ENCODE measurements around the gene GON4L.
"Not testable (repeated sequence)": the region's sequence is repeated elsewhere in the genome, so short reads cannot be mapped to it uniquely, and the experiment has no call there.

The GON4L gene

DNA sequence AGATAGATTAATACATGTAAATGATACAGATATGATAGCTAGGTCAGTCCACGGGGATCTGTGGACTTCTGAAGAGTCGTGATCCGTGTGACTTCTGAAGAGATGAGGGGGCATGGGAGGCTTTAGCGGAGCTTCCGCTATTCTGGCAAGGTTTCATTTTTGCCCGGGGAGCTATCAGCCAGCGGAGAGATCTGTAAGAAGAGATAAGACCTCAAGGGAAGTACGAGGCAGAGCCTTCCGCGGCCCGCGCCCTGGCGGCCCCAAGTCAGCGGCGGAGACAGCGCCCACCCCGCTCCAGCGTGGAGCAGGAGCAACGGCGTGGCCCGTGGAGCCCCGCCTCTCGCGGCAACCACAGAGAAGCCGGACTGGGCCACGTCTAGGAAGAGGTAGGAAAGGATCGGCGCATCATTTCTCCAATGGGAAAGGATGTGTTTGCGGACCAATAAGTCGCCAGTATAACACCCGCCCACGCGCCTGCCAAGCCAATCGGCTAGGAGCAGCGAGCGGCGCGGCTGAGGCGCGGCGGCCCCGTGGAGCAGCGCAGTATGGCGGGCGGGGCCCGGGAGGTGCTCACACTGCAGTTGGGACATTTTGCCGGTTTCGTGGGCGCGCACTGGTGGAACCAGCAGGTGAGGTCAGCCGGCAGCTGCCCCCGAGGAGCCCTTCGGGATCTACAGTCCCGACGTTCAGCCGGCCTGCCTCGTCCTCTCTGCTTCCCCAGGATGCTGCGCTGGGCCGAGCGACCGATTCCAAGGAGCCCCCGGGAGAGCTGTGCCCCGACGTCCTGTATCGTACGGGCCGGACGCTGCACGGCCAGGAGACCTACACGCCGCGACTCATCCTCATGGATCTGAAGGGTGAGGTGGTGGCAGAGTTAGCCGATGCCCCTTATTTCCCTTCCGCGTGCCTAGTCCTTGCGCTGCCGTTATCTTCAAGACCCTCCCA lies 111.5 kb downstream of the GON4L start:
- peak; percentile 93 for DNase-seq (ENCODE audit: low spot score)

DNA sequence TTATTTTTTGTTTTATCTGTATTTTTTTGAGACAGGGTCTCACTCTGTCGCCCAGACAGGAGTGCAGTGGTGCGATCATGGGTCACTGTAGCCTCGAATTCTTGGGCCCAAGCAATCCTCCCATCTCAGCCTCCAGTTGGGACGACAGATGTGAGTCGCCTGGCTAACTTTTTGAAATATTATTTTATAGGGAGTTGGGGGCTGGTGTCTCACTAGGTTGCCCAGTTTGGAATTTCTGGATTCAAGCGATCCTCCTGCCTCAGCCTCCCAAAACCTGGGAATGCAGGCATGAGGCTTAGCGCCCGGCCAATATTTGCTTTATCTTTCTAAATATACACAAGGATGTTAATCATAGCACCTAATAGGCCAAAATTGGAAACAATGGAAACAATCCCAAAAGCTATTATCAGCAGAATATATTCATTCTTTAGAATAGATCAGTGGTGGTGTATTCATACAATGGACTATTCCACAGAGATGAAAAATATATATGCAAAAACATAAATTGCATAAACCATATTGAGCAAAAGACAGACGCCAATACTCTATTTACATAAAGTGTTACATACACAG lies 112.2 kb downstream of the GON4L start:
- DNase-seq (ENCODE audit: low spot score): no peak

DNA sequence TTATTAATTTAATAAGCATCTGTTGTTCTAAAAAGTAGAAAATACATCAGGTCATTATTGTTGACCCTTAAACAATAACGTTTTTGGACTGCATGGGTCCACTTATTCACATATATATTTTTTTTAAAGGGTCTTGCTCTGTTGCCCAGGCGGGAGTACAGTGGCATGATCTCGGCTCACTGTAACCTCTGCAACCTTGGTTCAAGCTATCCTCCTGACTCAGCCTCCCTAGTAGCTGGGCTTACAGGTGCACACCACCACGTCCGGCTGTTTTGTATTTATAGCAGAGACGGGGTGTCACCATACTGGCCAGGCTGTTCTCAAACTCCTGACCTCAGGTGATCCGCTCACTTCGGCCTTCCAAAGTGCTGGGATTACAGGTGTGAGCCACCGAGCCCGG lies 115.1 kb downstream of the GON4L start:
- no peak for DNase-seq (ENCODE audit: low spot score)

DNA sequence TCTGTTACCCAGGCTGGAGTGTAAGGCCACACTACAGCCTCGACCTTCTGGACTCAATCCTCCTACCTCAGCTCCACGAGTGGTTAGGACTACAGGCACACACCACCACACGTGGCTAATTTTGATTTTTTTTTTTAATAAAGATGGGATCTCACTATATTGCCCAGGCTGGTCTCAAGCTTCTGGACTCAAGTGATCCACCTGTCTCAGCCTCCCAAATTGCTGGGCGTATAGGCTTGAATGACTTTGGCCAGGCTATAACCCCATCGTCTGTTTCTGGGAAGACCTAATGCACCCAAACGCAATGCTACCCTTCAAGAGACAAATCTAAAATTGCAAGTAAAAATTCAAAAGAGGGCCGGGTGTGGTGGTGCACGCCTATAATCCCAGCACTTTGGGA lies 116.0 kb downstream of the GON4L start:
- DNase-seq (ENCODE audit: low spot score): no peak

DNA sequence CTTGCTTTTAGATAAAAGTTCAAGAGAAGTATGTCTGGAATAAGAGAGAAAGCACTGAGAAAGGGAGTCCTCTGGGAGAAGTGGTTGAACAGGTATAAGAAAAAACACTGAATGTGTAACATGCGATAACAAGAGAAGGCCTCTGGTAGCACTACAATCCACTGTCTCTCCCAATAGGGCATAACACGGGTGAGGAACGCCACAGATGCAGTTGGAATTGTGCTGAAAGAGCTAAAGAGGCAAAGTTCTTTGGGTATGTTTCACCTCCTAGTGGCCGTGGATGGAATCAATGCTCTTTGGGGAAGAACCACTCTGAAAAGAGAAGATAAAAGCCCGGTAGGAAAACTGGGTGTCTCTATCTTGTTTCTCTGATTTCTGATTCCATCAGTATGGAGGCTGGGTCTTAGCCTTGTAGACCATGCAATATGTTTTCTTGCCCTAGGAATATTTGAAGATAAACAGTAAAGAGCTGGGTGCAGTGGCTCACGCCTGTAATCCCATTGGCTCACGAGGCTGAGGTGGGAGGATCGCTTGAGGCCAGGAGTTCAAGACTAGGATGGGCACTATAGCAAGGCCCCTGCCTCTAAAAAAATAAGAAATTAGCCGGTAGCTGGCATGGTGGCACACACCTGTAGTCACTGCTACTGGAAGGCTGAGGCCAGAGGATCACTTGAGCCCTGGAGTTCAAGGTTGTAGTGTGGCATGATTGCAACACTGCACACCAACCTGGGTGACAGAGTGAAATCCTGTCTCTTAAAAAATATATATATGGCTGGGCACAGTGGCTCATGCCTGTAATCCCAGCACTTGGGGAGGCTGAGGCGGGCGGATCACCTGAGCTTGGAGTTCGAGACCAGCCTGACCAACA lies 127.7 kb downstream of the GON4L start:
- DNase-seq (ENCODE audit: low spot score): peak; percentile 64

DNA sequence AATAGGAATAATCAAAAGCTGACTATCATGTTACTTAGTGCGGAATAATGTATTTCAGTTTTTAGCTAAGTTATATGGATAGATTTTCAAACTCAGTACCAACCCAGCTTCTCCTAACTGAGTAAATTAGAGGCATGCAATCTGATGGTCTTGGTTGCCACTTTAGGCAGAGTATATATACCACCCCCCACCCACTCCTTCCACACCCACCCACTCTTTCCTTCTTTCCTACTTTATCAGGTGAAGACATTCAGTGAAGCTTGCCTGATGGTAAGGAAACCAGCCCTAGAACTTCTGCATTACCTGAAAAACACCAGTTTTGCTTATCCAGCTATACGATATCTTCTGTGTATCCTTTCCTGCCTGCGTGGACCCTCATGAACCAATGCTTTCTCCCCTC lies 131.9 kb downstream of the GON4L start:
- no peak for DNase-seq (ENCODE audit: low spot score)

DNA sequence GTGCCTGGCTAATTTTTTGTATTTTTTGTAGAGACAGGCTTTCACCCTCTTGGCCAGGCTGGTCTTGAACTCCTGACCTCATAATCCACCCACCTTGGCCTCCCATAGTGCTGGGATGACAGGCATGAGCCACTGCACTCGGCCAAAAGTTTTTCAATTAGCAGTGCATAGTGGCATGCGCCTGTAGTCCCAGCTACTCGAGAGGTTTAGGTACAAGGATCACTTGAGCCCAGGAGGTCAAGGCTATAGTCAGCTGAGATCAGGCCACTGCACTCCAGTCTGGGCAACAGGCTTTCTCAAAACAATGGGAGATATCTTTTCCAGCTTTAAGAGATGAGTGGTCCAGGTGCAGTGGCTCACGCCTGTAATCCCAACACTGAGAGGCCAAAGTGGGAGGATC lies 137.3 kb downstream of the GON4L start:
- DNase-seq (ENCODE audit: low spot score): no peak

DNA sequence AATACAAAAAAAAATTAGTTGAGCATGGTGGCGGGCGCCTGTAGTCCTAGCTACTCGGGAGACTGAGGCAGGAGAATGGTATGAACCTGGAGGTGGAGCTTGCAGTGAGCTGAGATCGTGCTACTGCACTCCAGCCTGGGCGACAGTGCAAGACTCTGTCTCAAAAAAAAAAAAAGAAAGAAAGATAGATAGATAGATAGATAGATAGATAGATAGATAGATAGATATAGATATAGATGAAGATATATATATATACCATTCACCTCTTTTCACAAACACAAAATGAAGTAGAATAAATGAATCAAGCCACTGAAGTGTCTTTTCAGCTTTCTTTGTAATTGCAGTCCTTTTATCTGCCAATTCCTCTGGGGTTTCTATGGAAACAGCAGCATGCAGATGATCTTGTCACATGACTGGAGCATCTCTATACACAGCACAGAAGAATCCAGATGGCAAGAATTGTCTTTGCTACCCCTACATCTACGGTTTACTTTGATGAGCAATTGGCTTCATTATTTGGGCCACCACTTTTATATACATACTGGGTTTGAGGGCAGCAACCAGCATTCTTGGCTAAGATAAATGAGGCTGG lies 138.4 kb downstream of the GON4L start:
- not testable (repeated sequence) for DNase-seq (ENCODE audit: low spot score)

DNA sequence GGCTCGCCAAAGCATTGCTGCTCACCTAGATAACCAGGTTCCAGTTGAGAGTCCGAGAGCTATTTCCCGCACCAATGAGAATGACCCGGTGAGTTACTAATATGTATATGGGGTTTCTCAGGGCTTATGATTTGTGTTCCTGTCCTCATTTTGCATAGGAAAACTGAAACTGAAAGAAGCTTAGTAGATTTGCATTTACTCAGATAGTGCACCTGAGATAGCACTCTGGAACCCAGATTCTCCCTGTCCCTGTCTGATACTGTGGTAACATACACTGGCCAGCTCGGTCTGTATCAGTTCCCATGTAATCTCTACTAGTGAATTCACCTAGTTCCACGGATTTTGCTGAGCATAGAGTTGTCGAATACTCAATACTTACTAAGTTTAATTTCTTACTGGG lies 140.0 kb downstream of the GON4L start:
- no peak for DNase-seq (ENCODE audit: low spot score)

DNA sequence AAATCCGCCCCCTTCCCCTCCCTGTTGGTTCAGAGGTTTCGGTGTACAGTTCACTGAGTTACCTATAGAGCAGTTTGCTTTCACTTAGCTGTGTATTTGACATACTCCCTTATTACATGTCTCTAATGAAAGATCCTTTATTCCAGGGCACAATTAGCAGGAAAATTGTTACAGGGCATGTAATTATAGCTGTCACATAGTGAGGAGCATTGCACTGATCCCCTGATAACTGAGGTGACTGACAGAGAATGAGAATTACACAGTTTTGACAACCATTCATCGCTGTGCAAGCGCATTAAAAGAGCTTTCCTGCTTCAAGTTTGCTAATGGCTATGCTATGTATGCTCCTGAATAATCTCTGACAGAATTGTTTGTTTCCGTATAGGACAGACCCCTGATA lies 141.2 kb downstream of the GON4L start:
- no peak for DNase-seq (ENCODE audit: low spot score)

DNA sequence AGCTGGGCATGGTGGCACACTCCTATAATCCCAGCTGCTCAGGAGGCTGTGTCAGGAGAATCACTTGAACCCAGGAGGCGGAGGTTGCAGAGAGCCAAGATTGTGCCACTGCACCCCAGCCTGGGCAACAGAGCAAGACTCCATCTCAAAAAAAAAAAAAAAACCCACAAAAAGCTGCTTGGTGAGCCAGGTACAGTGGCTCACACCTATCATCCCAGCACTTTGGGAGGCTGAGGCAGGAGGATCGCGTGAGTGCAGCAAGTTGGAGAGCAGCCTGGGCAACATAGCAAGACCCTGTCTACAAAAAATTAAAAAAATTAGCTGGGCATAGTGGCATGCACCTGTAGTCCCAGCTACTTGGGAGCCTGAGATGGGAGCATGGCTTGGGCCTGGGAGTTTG lies 142.0 kb downstream of the GON4L start:
- DNase-seq (ENCODE audit: low spot score): not testable (repeated sequence)

DNA sequence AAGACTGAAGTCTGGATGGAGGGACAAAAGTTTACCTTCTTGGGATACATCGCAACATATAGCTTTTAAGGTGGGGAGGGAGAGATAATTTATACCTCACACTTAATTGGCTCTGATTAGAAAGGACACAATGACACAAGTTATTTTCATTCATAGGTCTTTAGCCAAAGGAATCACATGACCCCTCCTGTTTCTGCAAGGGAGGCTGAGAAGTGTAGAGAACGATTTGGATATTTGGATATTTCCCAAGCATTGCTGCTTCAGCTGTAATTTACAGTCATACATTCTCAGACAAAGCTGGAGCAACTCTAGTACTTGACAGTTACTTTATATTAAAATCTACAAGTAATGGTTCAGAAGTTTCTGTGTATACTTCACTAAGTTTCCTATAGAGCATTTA lies 143.9 kb downstream of the GON4L start:
- DNase-seq (ENCODE audit: low spot score): no peak

DNA sequence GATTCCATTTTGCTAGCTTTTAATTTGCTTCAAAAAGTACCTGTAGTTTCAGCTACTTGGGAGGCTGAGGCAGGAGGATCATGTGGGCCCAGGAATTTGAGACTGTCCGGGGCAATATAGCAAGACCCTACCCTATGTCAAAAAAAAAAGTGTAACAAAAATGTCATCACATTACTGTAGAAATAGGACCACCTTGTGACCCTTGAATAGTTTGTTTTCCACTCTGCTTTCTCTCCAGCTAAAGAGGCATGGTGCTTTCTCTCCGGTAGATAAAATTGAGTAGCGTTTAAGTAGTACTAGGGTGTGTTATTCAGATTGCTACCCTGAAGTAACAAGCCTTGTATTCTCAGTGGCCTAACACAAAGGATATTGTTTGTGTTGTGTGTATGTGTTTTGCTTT lies 144.4 kb downstream of the GON4L start:
- not testable (repeated sequence) for DNase-seq (ENCODE audit: low spot score)

DNA sequence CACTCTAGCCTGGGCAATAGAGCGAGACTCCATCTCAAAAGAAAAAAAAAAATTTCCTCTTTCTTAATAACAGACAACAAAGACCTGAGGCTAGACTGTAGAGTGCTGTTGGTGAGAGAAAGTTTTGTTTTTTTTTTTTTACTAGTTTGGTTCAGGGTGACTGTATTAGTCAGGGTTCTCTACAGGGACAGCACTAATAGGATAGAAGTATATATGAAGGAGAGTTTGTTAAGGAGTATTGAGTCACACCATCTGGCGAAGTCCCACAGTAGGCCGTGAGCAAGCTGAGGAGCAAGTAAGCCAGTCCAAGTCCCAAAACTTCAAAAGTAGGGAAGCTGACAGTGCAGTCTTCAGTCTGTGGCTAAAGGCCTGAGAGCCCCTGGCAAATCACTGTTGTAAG lies 145.6 kb downstream of the GON4L start:
- not testable (repeated sequence) for DNase-seq (ENCODE audit: low spot score)

DNA sequence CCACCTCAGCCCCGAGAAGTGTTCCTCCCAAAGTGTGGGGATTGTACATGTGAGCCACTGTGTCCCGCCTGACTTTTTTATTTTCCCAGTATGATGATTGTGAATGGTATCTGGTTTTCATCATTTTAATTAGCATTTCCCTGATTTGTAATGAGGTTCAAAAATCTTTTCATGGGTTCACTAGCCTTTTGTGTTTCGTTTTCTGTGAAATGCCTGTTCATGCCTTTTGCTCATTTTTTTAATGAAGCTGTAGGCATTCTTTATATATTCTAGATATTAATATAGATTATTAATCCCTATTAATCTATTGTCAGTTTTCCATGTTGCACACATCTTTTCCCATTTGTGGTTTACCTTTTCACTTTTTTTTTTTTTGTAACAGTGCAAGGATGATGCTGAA lies 147.6 kb downstream of the GON4L start:
- DNase-seq (ENCODE audit: low spot score): no peak

DNA sequence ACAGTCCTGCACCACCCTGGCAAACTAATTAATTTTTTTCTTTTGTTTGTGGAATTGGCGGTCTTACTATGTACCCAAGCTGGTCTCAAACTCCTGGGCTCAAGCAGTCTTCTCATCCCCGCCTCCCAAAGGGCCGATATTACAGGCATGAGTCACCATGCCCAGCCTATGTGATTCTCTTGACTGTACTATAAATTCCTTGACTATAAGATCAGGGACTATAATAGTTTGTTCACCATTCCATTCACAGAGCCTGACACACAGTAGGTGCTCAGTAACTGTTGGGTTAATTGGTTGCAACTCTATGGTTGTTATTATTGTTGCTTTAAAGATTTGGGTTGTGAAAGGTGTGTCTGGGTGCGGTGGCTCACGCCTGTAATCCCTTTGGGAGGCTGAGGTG lies 150.9 kb downstream of the GON4L start:
- no peak for DNase-seq (ENCODE audit: low spot score)

DNA sequence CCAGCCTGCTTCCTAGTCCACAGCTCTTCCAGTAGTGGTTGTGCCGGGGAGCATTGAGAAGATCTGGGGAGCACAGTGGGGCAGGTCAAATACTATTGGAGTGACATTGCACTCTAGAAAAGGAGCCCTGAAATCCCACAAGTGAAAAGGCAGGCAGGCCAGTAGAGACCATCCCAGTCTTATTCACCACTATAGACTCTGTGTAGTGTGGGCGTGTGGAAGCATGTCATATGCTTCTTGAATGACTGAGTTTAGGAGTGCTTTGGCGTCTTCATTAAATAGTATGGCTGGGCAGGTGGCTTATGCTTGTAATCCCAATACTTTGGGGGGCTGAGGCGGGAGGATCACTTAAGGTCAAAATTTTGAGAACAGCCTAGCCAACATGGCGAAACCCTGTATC lies 152.6 kb downstream of the GON4L start:
- not testable (repeated sequence) for DNase-seq (ENCODE audit: low spot score)

DNA sequence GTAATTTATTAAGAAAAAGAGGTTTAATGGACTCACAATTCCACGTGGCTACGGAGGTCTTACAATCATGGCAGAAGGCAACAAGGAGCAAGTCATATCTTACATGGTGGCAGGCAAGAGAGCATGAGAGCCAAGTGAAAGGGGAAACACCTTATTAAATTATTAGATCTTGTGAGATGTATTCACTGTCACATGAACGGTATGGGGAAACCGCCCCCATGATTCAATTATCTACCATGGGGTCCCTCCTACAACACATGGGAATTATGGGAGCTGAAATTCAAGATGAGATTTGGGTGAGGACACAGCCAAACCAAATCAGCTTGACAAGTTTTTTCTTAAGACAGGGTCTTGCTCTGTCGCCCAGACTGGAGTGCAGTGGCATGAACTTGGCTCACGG lies 153.8 kb downstream of the GON4L start:
- no peak for DNase-seq (ENCODE audit: low spot score)

DNA sequence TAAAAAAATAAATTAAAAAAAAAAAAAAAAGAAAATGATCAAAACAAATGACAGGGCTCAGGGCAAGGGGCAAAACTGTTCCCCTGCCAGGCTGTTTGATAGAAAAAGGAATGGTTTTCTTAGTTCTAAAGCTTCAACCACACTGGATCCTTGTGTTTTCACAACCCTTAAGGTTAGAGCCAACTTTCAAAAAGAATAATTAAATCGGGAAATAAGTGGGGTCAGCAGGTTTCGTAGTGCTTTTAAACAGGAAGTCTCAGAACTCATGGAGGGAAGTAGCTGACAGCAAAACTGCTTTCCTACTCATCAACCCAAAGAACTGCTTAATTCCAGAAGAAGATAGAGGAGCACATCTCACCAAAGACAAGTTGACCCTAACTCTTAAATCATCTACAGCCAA lies 155.3 kb downstream of the GON4L start:
- DNase-seq (ENCODE audit: low spot score): not testable (repeated sequence)
